ENCODE results near the gene CDC25B. TPM values are rescaled to one million over a fixed set of nuclear protein-coding genes. Genes with fewer than 3 reads are reported as not detected.

CDC25B gene
- total and polyA plus RNA-seq, 2 experiments from 2014 or later: 15.1 to 21.9 TPM

DNA sequence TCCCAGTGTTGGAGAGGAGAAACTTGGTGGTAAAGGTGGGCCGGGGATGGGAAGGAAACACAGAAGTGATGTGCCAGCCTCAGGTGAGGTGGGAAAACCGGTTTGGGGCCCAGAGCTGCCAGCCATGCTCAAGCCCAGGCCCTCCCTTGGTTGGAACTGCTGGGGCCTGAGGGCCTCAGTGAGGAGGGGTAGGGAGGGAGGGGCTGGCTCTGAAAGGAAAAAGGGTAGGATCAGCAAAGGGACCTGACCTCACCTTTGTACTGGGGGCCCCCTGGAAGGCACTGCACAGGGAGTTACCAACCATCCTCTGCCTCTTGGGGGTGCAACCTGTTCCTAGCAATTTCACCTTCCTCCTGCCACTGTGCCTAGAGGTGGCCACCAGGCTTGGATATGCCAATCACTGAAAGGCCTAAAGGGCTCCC is 13.0 kb upstream of the CDC25B start:
- Histone ChIP-seq H3K9me2 (replicated peaks; ENCODE audit: insufficient read depth) (no peaks in the 10 kb centered on the region), H3K27ac (peak overlapping the region; percentile 55), H4K20me1 (ENCODE audit: insufficient read depth, poor library complexity, severe bottlenecking) (peaks cover 18% of the 10 kb centered on the region), H3K9me3 (ENCODE audit: low read depth) (no peaks in the 10 kb centered on the region), H3K79me2 (peaks cover 32% of the 10 kb centered on the region), H3K36me3 (replicated peaks; ENCODE audit: insufficient read depth, low read depth) (no peaks in the 10 kb centered on the region), H3K27me3 (peaks cover 12% of the 10 kb centered on the region), H3K4me2 (peak overlapping the region; percentile 32), H3K4me1 (ENCODE audit: insufficient read depth) (peaks cover 39% of the 10 kb centered on the region), H3K4me3 (no peak overlapping the region), H2AFZ (no peak overlapping the region)
- DNase-seq (ENCODE audit: low spot score): no peak
- TF ChIP-seq EZH2 (IDR thresholded peaks at IDR 0.05; ENCODE audit: borderline replicate concordance) (no peak), EZH2phosphoT487 (IDR thresholded peaks at IDR 0.05; ENCODE audit: low read depth, severe bottlenecking, unreplicated experiment) (no peak)
- TF ChIP-seq, protein P1, sequence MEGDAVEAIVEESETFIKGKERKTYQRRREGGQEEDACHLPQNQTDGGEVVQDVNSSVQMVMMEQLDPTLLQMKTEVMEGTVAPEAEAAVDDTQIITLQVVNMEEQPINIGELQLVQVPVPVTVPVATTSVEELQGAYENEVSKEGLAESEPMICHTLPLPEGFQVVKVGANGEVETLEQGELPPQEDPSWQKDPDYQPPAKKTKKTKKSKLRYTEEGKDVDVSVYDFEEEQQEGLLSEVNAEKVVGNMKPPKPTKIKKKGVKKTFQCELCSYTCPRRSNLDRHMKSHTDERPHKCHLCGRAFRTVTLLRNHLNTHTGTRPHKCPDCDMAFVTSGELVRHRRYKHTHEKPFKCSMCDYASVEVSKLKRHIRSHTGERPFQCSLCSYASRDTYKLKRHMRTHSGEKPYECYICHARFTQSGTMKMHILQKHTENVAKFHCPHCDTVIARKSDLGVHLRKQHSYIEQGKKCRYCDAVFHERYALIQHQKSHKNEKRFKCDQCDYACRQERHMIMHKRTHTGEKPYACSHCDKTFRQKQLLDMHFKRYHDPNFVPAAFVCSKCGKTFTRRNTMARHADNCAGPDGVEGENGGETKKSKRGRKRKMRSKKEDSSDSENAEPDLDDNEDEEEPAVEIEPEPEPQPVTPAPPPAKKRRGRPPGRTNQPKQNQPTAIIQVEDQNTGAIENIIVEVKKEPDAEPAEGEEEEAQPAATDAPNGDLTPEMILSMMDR (IDR thresholded peaks at IDR 0.05; ENCODE audit: poor library complexity): no peak
- 71% methylated on average over 2 of the region's 2 CpGs for WGBS (ENCODE audit: low lambda C conversion rate, missing lambda C conversion rate)

DNA sequence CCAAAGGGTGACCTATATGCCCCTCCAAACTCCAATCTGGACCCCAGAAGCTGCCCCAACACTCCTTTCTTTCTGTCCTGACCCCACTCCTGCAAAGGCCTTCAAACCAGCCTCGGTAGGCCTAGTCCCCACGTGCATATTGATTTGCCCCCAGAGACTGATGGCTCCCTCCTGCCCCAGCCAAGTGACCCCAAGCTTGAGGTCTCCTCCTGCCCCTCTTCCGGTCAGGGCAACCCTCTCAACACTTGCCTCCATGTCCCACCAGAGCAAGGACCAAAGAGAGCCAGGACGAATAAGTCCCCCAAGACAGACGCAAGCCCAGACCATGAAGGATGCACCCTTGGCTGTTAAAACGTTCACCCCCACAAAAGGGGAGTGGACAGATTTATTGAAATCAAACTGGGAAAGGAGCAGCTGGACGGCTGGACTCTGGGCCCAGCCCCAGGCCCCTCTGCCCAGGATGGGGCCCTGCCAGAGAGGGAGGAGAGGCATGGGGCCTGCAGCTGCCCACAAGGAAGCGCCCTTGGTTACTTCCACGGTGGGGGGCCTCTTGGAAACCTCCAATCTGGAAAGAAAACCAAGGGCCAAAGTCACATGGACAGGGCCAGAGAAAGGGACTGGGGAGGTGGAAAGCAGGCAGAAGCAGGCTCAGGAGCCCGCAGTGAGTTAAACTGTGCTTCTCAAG is 12.5 kb upstream of the CDC25B start:
- WGBS (ENCODE audit: low lambda C conversion rate, missing lambda C conversion rate): 92% methylated on average over 9 of the region's 10 CpGs

DNA sequence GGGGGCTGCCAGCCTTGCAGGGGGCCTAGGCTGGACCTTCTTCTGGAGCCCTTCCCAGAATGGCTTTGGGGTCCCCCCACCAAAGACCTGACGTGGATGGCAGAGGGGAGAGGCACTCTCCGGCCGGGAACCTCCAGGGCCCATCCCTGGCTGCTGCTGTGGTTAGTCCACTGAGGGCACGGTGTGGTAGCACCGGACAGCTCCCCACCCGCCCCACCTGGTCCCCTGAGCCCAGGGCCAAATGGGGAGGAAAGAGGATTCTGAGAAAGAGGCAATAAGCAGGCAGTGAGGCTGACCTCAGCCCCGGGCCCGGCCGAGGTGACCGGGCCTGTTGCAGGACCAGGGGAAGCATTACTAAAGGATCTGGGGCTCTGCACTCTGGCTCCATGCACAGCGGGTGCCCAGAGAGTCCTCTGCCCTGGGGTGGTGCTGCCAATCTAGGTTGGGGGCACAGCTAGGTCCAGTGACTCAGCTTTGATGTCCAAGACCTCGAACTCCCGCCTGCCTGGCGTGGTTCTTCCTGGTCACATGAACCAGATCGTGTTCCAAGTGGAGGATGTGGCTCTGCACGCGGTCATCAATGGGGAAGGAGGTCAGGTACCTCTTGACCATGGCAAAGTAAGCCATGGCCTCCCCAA is 11.8 kb upstream of the CDC25B start:
- H3K4me1 ChIP-seq (ENCODE audit: insufficient read depth): peaks cover 34% of the 10 kb centered on the region

More for the DNA sequence above, 12.5 kb upstream of the CDC25B start:
- H3K4me3 ChIP-seq: no peak overlapping the region
- no peak overlapping the region for H2AFZ ChIP-seq
- no peaks in the 10 kb centered on the region for H3K9me3 ChIP-seq (ENCODE audit: low read depth)
- TF ChIP-seq, protein P1 (IDR thresholded peaks at IDR 0.05; ENCODE audit: poor library complexity): no peak
- no peak for TF ChIP-seq EZH2phosphoT487 (IDR thresholded peaks at IDR 0.05; ENCODE audit: low read depth, severe bottlenecking, unreplicated experiment)
- no peak for TF ChIP-seq EZH2 (IDR thresholded peaks at IDR 0.05; ENCODE audit: borderline replicate concordance)
- H3K36me3 ChIP-seq (replicated peaks; ENCODE audit: insufficient read depth, low read depth): no peaks in the 10 kb centered on the region
- H3K4me1 ChIP-seq (ENCODE audit: insufficient read depth): peaks cover 34% of the 10 kb centered on the region
- no peaks in the 10 kb centered on the region for H3K9me2 ChIP-seq (replicated peaks; ENCODE audit: insufficient read depth)
- H3K27me3 ChIP-seq: peaks cover 8% of the 10 kb centered on the region
- peaks cover 32% of the 10 kb centered on the region for H3K79me2 ChIP-seq
- H3K4me2 ChIP-seq: peak overlapping the region; percentile 97
- peaks cover 18% of the 10 kb centered on the region for H4K20me1 ChIP-seq (ENCODE audit: insufficient read depth, poor library complexity, severe bottlenecking)
- no peak overlapping the region for H3K27ac ChIP-seq
- DNase-seq (ENCODE audit: low spot score): no peak

More for the DNA sequence above, 11.8 kb upstream of the CDC25B start:
- Histone ChIP-seq H3K9me2 (replicated peaks; ENCODE audit: insufficient read depth) (no peaks in the 10 kb centered on the region), H3K4me2 (peak overlapping the region; percentile 97), H3K27ac (no peak overlapping the region), H3K27me3 (peaks cover under 1% of the 10 kb centered on the region), H3K79me2 (peaks cover 32% of the 10 kb centered on the region), H3K9me3 (ENCODE audit: low read depth) (no peaks in the 10 kb centered on the region), H2AFZ (no peak overlapping the region), H4K20me1 (ENCODE audit: insufficient read depth, poor library complexity, severe bottlenecking) (peaks cover 18% of the 10 kb centered on the region), H3K36me3 (replicated peaks; ENCODE audit: insufficient read depth, low read depth) (no peaks in the 10 kb centered on the region), H3K4me3 (no peak overlapping the region)
- no peak for DNase-seq (ENCODE audit: low spot score)
- 98% methylated on average over 17 of the region's 17 CpGs for WGBS (ENCODE audit: low lambda C conversion rate, missing lambda C conversion rate)
- TF ChIP-seq EZH2phosphoT487 (IDR thresholded peaks at IDR 0.05; ENCODE audit: low read depth, severe bottlenecking, unreplicated experiment): no peak
- TF ChIP-seq, protein P1 (IDR thresholded peaks at IDR 0.05; ENCODE audit: poor library complexity): no peak
- TF ChIP-seq EZH2 (IDR thresholded peaks at IDR 0.05; ENCODE audit: borderline replicate concordance): no peak
